A549 (cell line): ENCODE results near the gene SCYL1. TPM values are rescaled to one million over a fixed set of nuclear protein-coding genes. Genes with fewer than 3 reads are reported as not detected.

Experiments used
- CTCF ChIP-seq: fragments of >200 bp; sonication (Bioruptor Twin); formaldehyde crosslinking; IDR thresholded peaks from 3 replicates; pipeline ENCODE4 v1.5.1; 2016
- E2F6 ChIP-seq: IDR thresholded peaks from 2 replicates; pipeline ENCODE4 v1.6.1; 2012; ENCODE audit warnings: low read depth, borderline replicate concordance
- EHMT2 ChIP-seq: fragments of 200-600 bp; sonication (generic); IDR thresholded peaks from 2 replicates; pipeline ENCODE4 v1.6.1; 2016; ENCODE audit warnings: antibody characterized with exemption, low read depth, mild to moderate bottlenecking, moderate library complexity
- HDAC2 ChIP-seq: fragments of 200-600 bp; sonication (generic); IDR thresholded peaks from 2 replicates; pipeline ENCODE4 v1.6.1; 2016
- HMGXB4 ChIP-seq: fragments of 250-450 bp; sonication (Bioruptor Pico); IDR thresholded peaks from 2 replicates; pipeline ENCODE4 v1.5.0; 2021; ENCODE audit warnings: mild to moderate bottlenecking, moderate library complexity, borderline replicate concordance
- JUNB ChIP-seq: fragments of >200 bp; sonication (Bioruptor Twin); formaldehyde crosslinking; IDR thresholded peaks from 2 replicates; pipeline ENCODE4 v1.6.1; 2016
- KDM1A ChIP-seq: fragments of 200-600 bp; sonication (generic); IDR thresholded peaks from 2 replicates; pipeline ENCODE4 v1.6.1; 2016; ENCODE audit warnings: low read depth, mild to moderate bottlenecking
- KDM5A ChIP-seq: fragments of 200-600 bp; sonication (generic); IDR thresholded peaks from 2 replicates; pipeline ENCODE4 v1.6.1; 2016; ENCODE audit warnings: antibody characterized with exemption, mild to moderate bottlenecking
- MAFK ChIP-seq: fragments of 450-650 bp; IDR thresholded peaks from 2 replicates; pipeline ENCODE4 v1.6.1; 2014; ENCODE audit not compliant: partially characterized antibody
- MAX ChIP-seq: IDR thresholded peaks from 2 replicates; pipeline ENCODE4 v1.6.1; 2012
- MYC ChIP-seq: IDR thresholded peaks from 2 replicates; pipeline ENCODE4 v1.6.1; 2012; ENCODE audit warnings: mild to moderate bottlenecking, inconsistent platforms, low read length, improper control_type of control experiment, borderline replicate concordance
- NFE2L2 ChIP-seq: fragments of 150-350 bp; conservative IDR thresholded peaks from 2 replicates; pipeline ENCODE4 v1.6.1; 2014; ENCODE audit warnings: low read length
- NPAS2 ChIP-seq: fragments of 250-450 bp; sonication (Bioruptor Pico); IDR thresholded peaks from 2 replicates; pipeline ENCODE4 v1.8.0; 2022; ENCODE audit warnings: mild to moderate bottlenecking, moderate library complexity, borderline replicate concordance
- NR3C1 ChIP-seq: fragments of >200 bp; sonication (Bioruptor Twin); formaldehyde crosslinking; IDR thresholded peaks from 3 replicates; pipeline ENCODE4 v1.6.1; 2017
- PBX3 ChIP-seq: IDR thresholded peaks from 2 replicates; pipeline ENCODE4 v1.6.1; 2012
- POLR2AphosphoS2 ChIP-seq: conservative IDR thresholded peaks from 2 replicates; pipeline ENCODE4 v1.6.1; 2012; ENCODE audit warnings: low read length, improper control_type of control experiment, inconsistent platforms
- RCOR1 ChIP-seq: fragments of 150-350 bp; IDR thresholded peaks from 2 replicates; pipeline ENCODE4 v1.6.1; 2014; ENCODE audit warnings: antibody characterized with exemption, low read length, low read depth
- REST ChIP-seq: fragments of 200-600 bp; sonication (generic); IDR thresholded peaks from 2 replicates; pipeline ENCODE4 v1.6.1; 2016; ENCODE audit warnings: antibody characterized with exemption, mild to moderate bottlenecking, moderate library complexity
- RFX5 ChIP-seq: fragments of 450-650 bp; IDR thresholded peaks from 2 replicates; pipeline ENCODE4 v1.7.1; 2014; ENCODE audit warnings: antibody characterized with exemption, mild to moderate bottlenecking, moderate library complexity
- RNF2 ChIP-seq: fragments of 200-600 bp; sonication (generic); IDR thresholded peaks from 2 replicates; pipeline ENCODE4 v1.6.1; 2016; ENCODE audit warnings: low read depth, mild to moderate bottlenecking, antibody characterized with exemption, moderate library complexity, borderline replicate concordance
- SREBF2 ChIP-seq: fragments of 450-650 bp; IDR thresholded peaks from 2 replicates; pipeline ENCODE4 v1.6.1; 2014; ENCODE audit warnings: mild to moderate bottlenecking, moderate library complexity
- TFCP2L1 ChIP-seq: fragments of 250-450 bp; sonication (Bioruptor Pico); IDR thresholded peaks from 2 replicates; pipeline ENCODE4 v1.5.0; 2021; ENCODE audit warnings: mild to moderate bottlenecking
- USF2 ChIP-seq: fragments of 450-650 bp; IDR thresholded peaks from 2 replicates; pipeline ENCODE4 v1.6.1; 2014; ENCODE audit warnings: antibody characterized with exemption
- ZC3H11A ChIP-seq: fragments of 450-650 bp; IDR thresholded peaks from 2 replicates; pipeline ENCODE4 v1.6.1; 2014; ENCODE audit warnings: antibody characterized with exemption, mild to moderate bottlenecking
- ZNF302 ChIP-seq: fragments of 250-450 bp; sonication (Bioruptor Pico); IDR thresholded peaks from 2 replicates; pipeline ENCODE4 v1.9.0; 2021; ENCODE audit warnings: inconsistent platforms, mild to moderate bottlenecking, moderate library complexity
- ZSCAN20 ChIP-seq: fragments of 250-450 bp; sonication (Bioruptor Pico); IDR thresholded peaks from 2 replicates; pipeline ENCODE4 v1.8.0; 2022; ENCODE audit warnings: mild to moderate bottlenecking, moderate library complexity
- polyA plus RNA-seq, 4 experiments: library from polyadenylated mRNA; depleted of rRNA in 3 of 4; stranded (reverse); fragments of >200 nt; fragmentation: RNase III in 1 of 4; extraction: RNeasy Plus Mini Kit Qiagen cat#74134 plus additional on column Dnase treatment in 1 of 4; gene quantifications; 2 replicates in 3 of 4; 3 replicates in 1 of 4; pipeline ENCODE4 v1.2.3, GENCODE V29; 2011 to 2017

Gene SCYL1
- polyA plus RNA-seq, 2 of the 4 experiments (the other 2 are of a cell fraction), result 30.8 to 46.8 TPM

- TF ChIP-seq KDM5A, result no peak
- TF ChIP-seq KDM1A, result 0 out of 2 replicates have a peak, but pooled peaks have one; percentile 39
- TF ChIP-seq SREBF2, result no peak
- TF ChIP-seq NFE2L2, result no peak
- TF ChIP-seq RCOR1, result no peak
- no peak for TF ChIP-seq REST
- no peak for TF ChIP-seq RFX5
- 0 out of 2 replicates have a peak, but pooled peaks have one; percentile 61 for TF ChIP-seq ZNF302 (CRISPR knock-in tag)
- TF ChIP-seq TFCP2L1 (CRISPR knock-in tag), result no peak; the same call in 1 of the 2 replicates
- no peak for TF ChIP-seq MYC
- no peak for TF ChIP-seq NPAS2 (CRISPR knock-in tag)
- TF ChIP-seq MAFK, result no peak
- peak; percentile 93 for TF ChIP-seq ZSCAN20 (CRISPR knock-in tag)
- no peak for TF ChIP-seq MAX
- no peak for TF ChIP-seq RNF2
- TF ChIP-seq EHMT2, result no peak
- peak; percentile 80; the same call in 1 of the 2 replicates for TF ChIP-seq HMGXB4 (CRISPR knock-in tag)
- TF ChIP-seq USF2, result no peak
- no peak for TF ChIP-seq HDAC2
- no peak for TF ChIP-seq NR3C1
- no peak for TF ChIP-seq POLR2AphosphoS2
- TF ChIP-seq JUNB, result no peak
- no peak for TF ChIP-seq PBX3
- TF ChIP-seq E2F6, result no peak
- TF ChIP-seq ZC3H11A, result no peak
- no peak for TF ChIP-seq CTCF
Observed at GRCh38 chr11:65492387-65492636, 32.6 kb upstream of the SCYL1 start (continued).
